ENCODE data around the gene TGM5. TPM values are rescaled to one million over a fixed set of nuclear protein-coding genes. Genes with fewer than 3 reads are reported as not detected.

TGM5 gene
- total RNA-seq, 5 donors from 2014 or later (not counting 1 experiment from before 2014, with no cell fraction given): not detected

- Histone ChIP-seq H3K4me3 (ENCODE audit: control insufficient read depth in 1 of 2, extremely low read depth in 1 of 2, low read length in 1 of 2) (no peak overlapping the region), H3K4me1 (ENCODE audit: control insufficient read depth in 1 of 2, extremely low read depth in 1 of 2, insufficient read depth in 2 of 2, low read length in 2 of 2) (no peaks in the 10 kb centered on the region), H3K9me3 (no peaks in the 10 kb centered on the region), H3K27ac (ENCODE audit: low read length) (no peak overlapping the region), H3K36me3 (ENCODE audit: control insufficient read depth in 2 of 2, extremely low read depth in 1 of 2, insufficient read depth in 1 of 2, low read length in 1 of 2) (peaks cover 0 to 41% of the 10 kb centered on the region in 2 donors), H3K27me3 (replicated peaks in 1 of 2; ENCODE audit: control insufficient read depth in 2 of 2, extremely low read depth in 1 of 2, insufficient read depth in 2 of 2, low read length in 1 of 2) (no peaks in the 10 kb centered on the region)
- 89% methylated on average over 6 of the region's 10 CpGs for WGBS (ENCODE audit: insufficient coverage)
- Mint-ChIP-seq H3K4me3 (no peak overlapping the region), H3K4me1 (peaks cover 0 to 2% (median 0%) of the 10 kb centered on the region in 3 donors), H3K36me3 (peaks cover 48% of the 10 kb centered on the region), H3K27ac (no peak overlapping the region), H3K27me3 (no peaks in the 10 kb centered on the region), H3K9me3 (peaks cover 0 to 11% (median 5%) of the 10 kb centered on the region in 3 donors)
- no peak for ATAC-seq (replicated peaks in 1 of 4)
- no peak for DNase-seq
- ChIA-PET POLR2A (interaction anchor here in 1 of 2 donors (0.6 kb wide), 1 partner anchor 103 kb away, joined by 7 read pairs; no protein-coding TSS in a partner anchor), CTCF (interaction anchor here (0.6 kb wide), 2 partner anchors 109 to 356 kb away, joined by 3 to 6 read pairs; no protein-coding TSS in a partner anchor)
Measured at GRCh38 chr15:43196760-43197548, 69.8 kb downstream of the TGM5 start.

- POLR2A ChIA-PET: interaction anchor here in 1 of 2 donors (0.5 to 0.6 kb wide), 2 partner anchors 171 to 301 kb away, joined by 4 to 9 read pairs; no protein-coding TSS in a partner anchor
- WGBS (ENCODE audit: insufficient coverage): no CpG with 5 or more reads among the region's 2 CpGs
- peaks cover 65% of the 10 kb centered on the region for H3K36me3 Mint-ChIP-seq
Measured at GRCh38 chr15:43194795-43195194, 71.9 kb downstream of the TGM5 start.

GRCh38 chr15:43193710-43194109 lies 73.0 kb downstream of the TGM5 start:
- Mint-ChIP-seq H3K4me1 (peaks cover 13 to 19% (median 19%) of the 10 kb centered on the region in 3 donors), H3K9me3 (peaks cover 0 to 7% (median 5%) of the 10 kb centered on the region in 3 donors), H3K27ac (no peak overlapping the region), H3K27me3 (no peaks in the 10 kb centered on the region), H3K36me3 (peaks cover 67% of the 10 kb centered on the region), H3K4me3 (no peak overlapping the region)
- H3K4me3 ChIP-seq (ENCODE audit: control insufficient read depth in 1 of 2, extremely low read depth in 1 of 2, low read length in 1 of 2): no peak overlapping the region
- DNase-seq (no peak), ATAC-seq (replicated peaks in 1 of 4) (no peak)
- H3K27ac ChIP-seq (ENCODE audit: low read length): no peak overlapping the region
- no peaks in the 10 kb centered on the region for H3K4me1 ChIP-seq (ENCODE audit: control insufficient read depth in 1 of 2, extremely low read depth in 1 of 2, insufficient read depth in 2 of 2, low read length in 2 of 2)
- ChIA-PET CTCF (interaction anchor here (0.6 to 0.7 kb wide), 2 partner anchors 23 to 241 kb away, joined by 3 to 4 read pairs; no protein-coding TSS in a partner anchor), POLR2A (interaction anchor here in 1 of 2 donors (0.6 to 0.7 kb wide), 2 partner anchors 10 to 311 kb away, joined by 3 to 5 read pairs; no protein-coding TSS in a partner anchor)
- no peaks in the 10 kb centered on the region for H3K27me3 ChIP-seq (replicated peaks in 1 of 2; ENCODE audit: control insufficient read depth in 2 of 2, extremely low read depth in 1 of 2, insufficient read depth in 2 of 2, low read length in 1 of 2)
- no CpG with 5 or more reads among the region's 2 CpGs for WGBS (ENCODE audit: insufficient coverage)
- H3K36me3 ChIP-seq (ENCODE audit: control insufficient read depth in 2 of 2, extremely low read depth in 1 of 2, insufficient read depth in 1 of 2, low read length in 1 of 2): peaks cover 4 to 71% of the 10 kb centered on the region in 2 donors
- no peaks in the 10 kb centered on the region for H3K9me3 ChIP-seq

More at GRCh38 chr15:43194795-43195194, 71.9 kb downstream of the TGM5 start:
- Mint-ChIP-seq H3K4me3 (no peak overlapping the region), H3K27ac (no peak overlapping the region), H3K27me3 (no peaks in the 10 kb centered on the region), H3K4me1 (peaks cover 6 to 11% (median 11%) of the 10 kb centered on the region in 3 donors), H3K9me3 (peaks cover 0 to 10% (median 5%) of the 10 kb centered on the region in 3 donors)
- CTCF ChIA-PET: interaction anchor here (0.6 to 2.4 kb wide), 4 partner anchors 10 to 91 kb away, joined by 3 to 8 read pairs (median 4); no protein-coding TSS in a partner anchor
- H3K36me3 ChIP-seq (ENCODE audit: control insufficient read depth in 2 of 2, extremely low read depth in 1 of 2, insufficient read depth in 1 of 2, low read length in 1 of 2): peaks cover 4 to 62% of the 10 kb centered on the region in 2 donors
- DNase-seq: no peak
- no peak overlapping the region for H3K4me3 ChIP-seq (ENCODE audit: control insufficient read depth in 1 of 2, extremely low read depth in 1 of 2, low read length in 1 of 2)
- H3K27me3 ChIP-seq (replicated peaks in 1 of 2; ENCODE audit: control insufficient read depth in 2 of 2, extremely low read depth in 1 of 2, insufficient read depth in 2 of 2, low read length in 1 of 2): no peaks in the 10 kb centered on the region
- no peaks in the 10 kb centered on the region for H3K9me3 ChIP-seq
- H3K27ac ChIP-seq (ENCODE audit: low read length): no peak overlapping the region
- ATAC-seq (replicated peaks in 1 of 4): no peak
- no peaks in the 10 kb centered on the region for H3K4me1 ChIP-seq (ENCODE audit: control insufficient read depth in 1 of 2, extremely low read depth in 1 of 2, insufficient read depth in 2 of 2, low read length in 2 of 2)

GRCh38 chr15:43190178-43190577 lies 76.5 kb downstream of the TGM5 start:
- Mint-ChIP-seq H3K4me3 (no peak overlapping the region), H3K27me3 (no peaks in the 10 kb centered on the region), H3K9me3 (no peaks in the 10 kb centered on the region), H3K27ac (no peak overlapping the region), H3K4me1 (peaks cover 39 to 44% (median 44%) of the 10 kb centered on the region in 3 donors), H3K36me3 (peaks cover 45% of the 10 kb centered on the region)
- ATAC-seq (replicated peaks in 1 of 4) (no peak), DNase-seq (no peak)
- WGBS (ENCODE audit: insufficient coverage): no CpG with 5 or more reads among the region's 1 CpG
- peaks cover 3 to 13% of the 10 kb centered on the region in 2 experiments for H3K4me1 ChIP-seq (ENCODE audit: control insufficient read depth in 1 of 2, extremely low read depth in 1 of 2, insufficient read depth in 2 of 2, low read length in 2 of 2)
- peaks cover 4 to 53% of the 10 kb centered on the region in 2 donors for H3K36me3 ChIP-seq (ENCODE audit: control insufficient read depth in 2 of 2, extremely low read depth in 1 of 2, insufficient read depth in 1 of 2, low read length in 1 of 2)
- POLR2A ChIA-PET: no interaction called here
- no peak overlapping the region for H3K27ac ChIP-seq (ENCODE audit: low read length)
- CTCF ChIA-PET: interaction anchor here (0.5 to 1.3 kb wide), 2 partner anchors 13 to 312 kb away, joined by 4 to 5 read pairs; no protein-coding TSS in a partner anchor
- H3K4me3 ChIP-seq (ENCODE audit: control insufficient read depth in 1 of 2, extremely low read depth in 1 of 2, low read length in 1 of 2): no peak overlapping the region
- no peaks in the 10 kb centered on the region for H3K27me3 ChIP-seq (replicated peaks in 1 of 2; ENCODE audit: control insufficient read depth in 2 of 2, extremely low read depth in 1 of 2, insufficient read depth in 2 of 2, low read length in 1 of 2)
- no peaks in the 10 kb centered on the region for H3K9me3 ChIP-seq

GRCh38 chr15:43189296-43189695 lies 77.4 kb downstream of the TGM5 start:
- Histone ChIP-seq H3K4me1 (ENCODE audit: control insufficient read depth in 1 of 2, extremely low read depth in 1 of 2, insufficient read depth in 2 of 2, low read length in 2 of 2) (peaks cover 3 to 19% of the 10 kb centered on the region in 2 experiments), H3K27me3 (replicated peaks in 1 of 2; ENCODE audit: control insufficient read depth in 2 of 2, extremely low read depth in 1 of 2, insufficient read depth in 2 of 2, low read length in 1 of 2) (no peaks in the 10 kb centered on the region), H3K27ac (ENCODE audit: low read length) (no peak overlapping the region), H3K4me3 (ENCODE audit: control insufficient read depth in 1 of 2, extremely low read depth in 1 of 2, low read length in 1 of 2) (no peak overlapping the region), H3K9me3 (no peaks in the 10 kb centered on the region), H3K36me3 (ENCODE audit: control insufficient read depth in 2 of 2, extremely low read depth in 1 of 2, insufficient read depth in 1 of 2, low read length in 1 of 2) (peaks cover 4 to 44% of the 10 kb centered on the region in 2 donors)
- WGBS (ENCODE audit: insufficient coverage): 80% methylated on average over 1 of the region's 2 CpGs
- Mint-ChIP-seq H3K36me3 (peaks cover 36% of the 10 kb centered on the region), H3K4me1 (peaks cover 46 to 53% (median 48%) of the 10 kb centered on the region in 3 donors), H3K4me3 (no peak overlapping the region), H3K27me3 (no peaks in the 10 kb centered on the region), H3K27ac (peak overlapping the region in 1 of 2 donors; percentile 35), H3K9me3 (no peaks in the 10 kb centered on the region)
- ChIA-PET POLR2A (no interaction called here), CTCF (no interaction called here)
- DNase-seq (no peak), ATAC-seq (replicated peaks in 1 of 4) (no peak)

GRCh38 chr15:43187544-43188155 lies 79.1 kb downstream of the TGM5 start:
- Mint-ChIP-seq H3K36me3 (peaks cover 37% of the 10 kb centered on the region), H3K9me3 (no peaks in the 10 kb centered on the region), H3K27ac (peak overlapping the region; percentile 39 to 48), H3K27me3 (no peaks in the 10 kb centered on the region), H3K4me1 (peaks cover 47 to 63% (median 48%) of the 10 kb centered on the region in 3 donors), H3K4me3 (peak overlapping the region; percentile 91 to 97 (median 94))
- DNase-seq (peak in 2 of 35 experiments; percentile 7 to 63), ATAC-seq (replicated peaks in 1 of 4) (no peak)
- ChIA-PET POLR2A (interaction anchor here in 1 of 2 donors (0.7 kb wide), 1 partner anchor 48 kb away, joined by 6 read pairs; no protein-coding TSS in a partner anchor), CTCF (interaction anchor here in 1 of 2 donors (0.7 to 1.1 kb wide), 3 partner anchors 16 to 481 kb away, joined by 5 to 7 read pairs (median 5); no protein-coding TSS in a partner anchor)
- H3K27ac ChIP-seq (ENCODE audit: low read length): no peak overlapping the region
- H3K36me3 ChIP-seq (ENCODE audit: control insufficient read depth in 2 of 2, extremely low read depth in 1 of 2, insufficient read depth in 1 of 2, low read length in 1 of 2): peaks cover 4 to 36% of the 10 kb centered on the region in 2 donors
- no peak overlapping the region for H3K4me3 ChIP-seq (ENCODE audit: control insufficient read depth in 1 of 2, extremely low read depth in 1 of 2, low read length in 1 of 2)
- H3K9me3 ChIP-seq: no peaks in the 10 kb centered on the region
- WGBS (ENCODE audit: insufficient coverage): no CpG with 5 or more reads among the region's 2 CpGs
- peaks cover 3 to 19% of the 10 kb centered on the region in 2 experiments for H3K4me1 ChIP-seq (ENCODE audit: control insufficient read depth in 1 of 2, extremely low read depth in 1 of 2, insufficient read depth in 2 of 2, low read length in 2 of 2)
- H3K27me3 ChIP-seq (replicated peaks in 1 of 2; ENCODE audit: control insufficient read depth in 2 of 2, extremely low read depth in 1 of 2, insufficient read depth in 2 of 2, low read length in 1 of 2): no peaks in the 10 kb centered on the region

Measured in T-cell (primary cell).